DOHH2 (cell line): ENCODE results near the gene KAT6B.

ENCODE experiments used
- EZH2phosphoT487 ChIP-seq: fragments of 200-600 bp; sonication (generic); IDR thresholded peaks from 2 replicates; pipeline ENCODE4 v1.6.1; 2017; ENCODE audit warnings: borderline replicate concordance, mild to moderate bottlenecking, antibody characterized with exemption, low read length, moderate library complexity, mixed read lengths
- TF ChIP-seq, protein P1 (sequence below): fragments of 200-600 bp; sonication (generic); IDR thresholded peaks from one replicate; pipeline ENCODE4 v1.5.1; 2014; ENCODE audit warnings: antibody characterized with exemption, mild to moderate bottlenecking, low read depth, low read length; ENCODE audit not compliant: poor library complexity, severe bottlenecking

DNA sequence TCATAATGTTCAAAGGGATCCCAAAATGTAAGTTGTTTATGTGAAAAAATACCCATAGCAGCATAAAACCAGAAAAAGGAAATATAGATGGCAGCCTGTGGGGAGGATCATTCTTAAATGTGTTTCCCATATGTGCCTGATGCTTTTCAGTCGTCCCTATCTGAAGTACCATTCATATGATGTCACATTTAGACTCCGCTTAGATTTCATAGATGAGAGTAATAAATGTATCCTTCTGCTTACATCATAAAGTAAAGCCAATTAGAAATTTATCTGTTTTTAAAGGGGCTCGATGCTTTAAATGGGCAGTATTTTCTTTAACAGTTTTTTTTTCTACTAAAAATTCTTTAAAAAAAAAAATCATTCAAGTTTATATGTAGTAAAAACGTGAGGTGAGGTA is 136.1 kb downstream of the KAT6B start:
- TF ChIP-seq, protein P1, sequence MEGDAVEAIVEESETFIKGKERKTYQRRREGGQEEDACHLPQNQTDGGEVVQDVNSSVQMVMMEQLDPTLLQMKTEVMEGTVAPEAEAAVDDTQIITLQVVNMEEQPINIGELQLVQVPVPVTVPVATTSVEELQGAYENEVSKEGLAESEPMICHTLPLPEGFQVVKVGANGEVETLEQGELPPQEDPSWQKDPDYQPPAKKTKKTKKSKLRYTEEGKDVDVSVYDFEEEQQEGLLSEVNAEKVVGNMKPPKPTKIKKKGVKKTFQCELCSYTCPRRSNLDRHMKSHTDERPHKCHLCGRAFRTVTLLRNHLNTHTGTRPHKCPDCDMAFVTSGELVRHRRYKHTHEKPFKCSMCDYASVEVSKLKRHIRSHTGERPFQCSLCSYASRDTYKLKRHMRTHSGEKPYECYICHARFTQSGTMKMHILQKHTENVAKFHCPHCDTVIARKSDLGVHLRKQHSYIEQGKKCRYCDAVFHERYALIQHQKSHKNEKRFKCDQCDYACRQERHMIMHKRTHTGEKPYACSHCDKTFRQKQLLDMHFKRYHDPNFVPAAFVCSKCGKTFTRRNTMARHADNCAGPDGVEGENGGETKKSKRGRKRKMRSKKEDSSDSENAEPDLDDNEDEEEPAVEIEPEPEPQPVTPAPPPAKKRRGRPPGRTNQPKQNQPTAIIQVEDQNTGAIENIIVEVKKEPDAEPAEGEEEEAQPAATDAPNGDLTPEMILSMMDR, result no peak
- TF ChIP-seq EZH2phosphoT487, result no peak
